Fibroblast of skin of scalp (primary cell): ENCODE results near the gene ARF1.
A peak's percentile ranks its signal among the peaks of the same experiment; 100 is the strongest.

ENCODE experiments used
- DNase-seq: peaks from one replicate; pipeline ENCODE4 v3.0.0-alpha.2; 2013

The ARF1 gene

DNA sequence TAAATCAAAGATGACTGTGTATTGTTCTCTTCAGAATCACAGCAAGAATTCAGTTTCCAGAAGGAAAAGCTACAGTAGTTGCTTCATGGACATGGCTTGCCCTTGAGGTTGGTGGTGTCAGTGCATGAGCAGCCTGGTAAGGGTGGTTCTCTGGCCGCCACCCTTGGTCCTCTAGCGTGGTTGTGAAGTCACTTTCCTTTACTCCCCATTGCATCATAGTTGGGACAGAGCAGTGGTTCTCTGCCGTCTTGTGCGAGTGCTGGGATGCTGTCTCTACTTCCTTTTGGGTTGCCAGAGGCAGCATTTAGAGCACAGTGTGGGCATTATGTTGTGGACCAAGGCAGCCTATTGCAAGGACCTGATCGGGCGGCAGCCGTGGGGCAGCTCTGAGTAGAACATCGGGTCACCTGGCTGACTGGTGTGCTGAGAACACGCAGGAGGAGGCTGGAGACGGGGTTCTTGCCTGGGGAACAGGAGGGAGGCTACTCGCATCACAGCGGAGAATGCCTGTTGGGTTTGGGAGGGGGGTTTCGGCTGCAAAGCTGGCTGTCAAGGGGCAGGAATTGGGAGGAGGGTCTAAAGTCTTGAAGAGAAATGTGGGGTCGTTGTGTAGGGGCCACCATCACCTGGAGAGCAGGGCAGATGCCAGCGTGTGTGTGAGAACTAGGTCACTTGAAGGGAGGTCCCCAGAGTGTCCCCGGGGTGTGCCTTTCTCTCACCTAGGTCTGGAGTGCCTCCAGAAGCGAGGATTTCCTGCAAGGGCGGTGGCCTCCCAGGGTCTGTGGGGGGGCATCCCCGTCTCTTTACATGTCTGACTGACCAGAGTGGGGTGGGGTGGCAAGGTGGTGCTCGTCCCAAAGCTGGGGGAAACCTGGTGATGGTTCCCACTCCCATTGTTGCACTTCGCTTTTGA, 6.3 kb downstream of the ARF1 start:
- no peak for DNase-seq

DNA sequence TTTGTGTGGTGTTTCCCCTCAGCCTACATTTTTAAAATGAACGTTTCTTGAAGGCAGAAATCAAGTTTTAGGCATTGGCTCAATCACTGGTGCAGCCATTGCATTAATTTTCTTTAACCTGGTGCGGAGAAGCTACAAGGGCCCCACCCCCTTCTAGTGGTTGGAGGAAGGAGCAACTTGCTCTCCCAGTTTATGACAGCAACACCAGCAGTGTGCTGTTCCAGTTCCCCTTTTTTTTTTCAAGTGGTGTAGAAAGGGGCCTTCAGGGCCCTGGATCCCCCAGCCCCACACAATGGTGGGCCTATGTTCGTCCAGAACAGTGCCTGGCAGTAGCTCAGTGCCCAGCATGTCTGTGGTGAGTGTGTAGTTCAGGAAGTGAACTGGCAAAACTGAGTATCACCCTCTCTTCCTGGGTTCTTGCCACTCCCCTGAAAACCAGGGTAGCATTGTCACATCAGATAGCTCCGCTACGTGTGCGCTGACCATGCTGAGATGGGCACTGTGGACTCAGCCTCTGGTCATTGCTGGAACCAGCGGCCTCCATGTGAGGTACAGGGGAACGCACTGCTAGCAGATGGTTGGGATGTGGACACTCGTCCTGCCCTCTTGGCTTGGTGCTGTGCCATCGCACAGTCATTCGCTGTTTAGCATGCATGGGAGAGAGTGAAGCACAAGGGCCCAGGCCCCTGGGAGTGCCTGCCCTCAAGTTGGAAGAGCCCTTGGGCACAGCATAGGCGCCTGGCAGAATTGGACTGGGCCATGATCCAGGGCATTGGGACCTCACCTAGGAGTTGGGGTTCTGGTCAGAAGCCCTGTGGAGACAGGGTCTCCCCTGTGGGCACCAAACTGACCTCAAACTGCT, 7.2 kb downstream of the ARF1 start:
- no peak for DNase-seq

DNA sequence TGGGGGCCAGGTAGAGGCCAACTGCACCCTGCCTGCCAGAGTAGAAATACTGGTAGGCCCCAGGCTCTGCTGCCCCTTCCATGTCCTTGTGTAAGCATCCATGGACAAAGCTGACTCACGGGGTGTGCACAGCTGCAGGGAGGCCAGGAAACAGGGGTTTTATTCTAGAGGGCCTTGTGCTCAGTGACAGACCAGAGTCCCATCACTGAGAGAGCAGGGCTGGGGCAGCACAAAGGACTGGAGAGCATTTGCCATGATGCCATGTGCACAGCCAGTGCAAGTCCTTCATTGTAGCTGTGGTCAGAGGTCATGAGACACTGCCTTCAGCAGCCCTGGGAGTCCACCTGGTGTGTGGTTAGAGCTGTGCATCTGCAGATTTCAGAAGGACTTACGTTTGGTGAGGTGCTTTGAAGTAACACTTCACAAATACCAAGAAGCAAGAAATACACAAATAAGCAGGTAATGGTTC, 8.1 kb downstream of the ARF1 start:
- no peak for DNase-seq

DNA sequence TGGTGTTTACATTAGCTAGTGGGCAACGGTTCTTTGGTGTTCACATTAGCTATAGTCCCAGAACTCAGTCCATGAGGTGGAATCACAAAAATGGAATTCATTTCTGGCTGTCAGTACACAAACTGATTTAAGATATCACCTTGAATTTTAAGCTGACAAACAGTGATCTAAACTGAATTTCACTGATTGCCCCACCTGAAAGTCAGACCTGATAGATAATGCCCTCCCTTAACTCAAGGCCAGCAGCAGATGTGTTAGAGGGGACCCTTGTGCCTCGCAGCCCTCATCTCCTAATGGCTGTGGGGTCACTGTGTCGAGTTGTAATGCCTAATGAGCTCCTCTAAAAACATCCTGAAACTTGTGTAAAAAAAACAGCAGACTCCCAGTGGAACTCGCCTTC, 8.6 kb downstream of the ARF1 start:
- DNase-seq: no peak

DNA sequence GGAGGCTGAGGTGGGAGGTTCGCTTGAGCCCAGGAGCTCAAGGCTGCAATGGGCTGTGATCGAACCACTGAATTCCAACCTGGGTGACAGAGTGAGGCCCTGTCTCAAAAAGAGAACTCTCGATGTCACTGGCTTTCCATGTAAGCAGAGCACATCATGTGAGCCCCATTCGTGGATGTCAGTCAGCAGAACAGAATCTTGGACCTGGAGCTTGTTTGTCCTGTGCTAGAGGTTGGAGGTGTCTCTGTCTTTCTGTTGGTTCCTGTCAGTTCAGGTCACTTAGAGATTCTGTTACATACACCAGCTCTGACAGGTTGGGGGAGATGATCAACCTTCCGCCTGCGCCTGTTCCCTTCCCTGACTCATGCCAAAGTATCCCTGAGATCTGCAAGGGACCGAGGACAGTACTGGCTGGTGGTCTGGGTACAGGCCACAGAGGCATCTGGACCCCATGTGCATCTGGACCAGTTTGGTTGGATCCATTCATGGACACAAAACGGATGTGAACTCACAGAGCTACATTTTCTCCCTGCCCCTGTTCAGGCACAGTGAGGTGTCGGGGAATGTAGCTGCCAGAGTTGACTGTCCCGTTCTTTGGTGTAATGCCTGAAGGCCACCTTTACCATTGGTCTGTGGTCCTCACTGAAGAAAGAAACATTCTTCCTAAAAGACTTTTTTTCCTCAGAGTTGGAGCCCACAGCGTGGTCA, 10.0 kb downstream of the ARF1 start:
- no peak for DNase-seq

DNA sequence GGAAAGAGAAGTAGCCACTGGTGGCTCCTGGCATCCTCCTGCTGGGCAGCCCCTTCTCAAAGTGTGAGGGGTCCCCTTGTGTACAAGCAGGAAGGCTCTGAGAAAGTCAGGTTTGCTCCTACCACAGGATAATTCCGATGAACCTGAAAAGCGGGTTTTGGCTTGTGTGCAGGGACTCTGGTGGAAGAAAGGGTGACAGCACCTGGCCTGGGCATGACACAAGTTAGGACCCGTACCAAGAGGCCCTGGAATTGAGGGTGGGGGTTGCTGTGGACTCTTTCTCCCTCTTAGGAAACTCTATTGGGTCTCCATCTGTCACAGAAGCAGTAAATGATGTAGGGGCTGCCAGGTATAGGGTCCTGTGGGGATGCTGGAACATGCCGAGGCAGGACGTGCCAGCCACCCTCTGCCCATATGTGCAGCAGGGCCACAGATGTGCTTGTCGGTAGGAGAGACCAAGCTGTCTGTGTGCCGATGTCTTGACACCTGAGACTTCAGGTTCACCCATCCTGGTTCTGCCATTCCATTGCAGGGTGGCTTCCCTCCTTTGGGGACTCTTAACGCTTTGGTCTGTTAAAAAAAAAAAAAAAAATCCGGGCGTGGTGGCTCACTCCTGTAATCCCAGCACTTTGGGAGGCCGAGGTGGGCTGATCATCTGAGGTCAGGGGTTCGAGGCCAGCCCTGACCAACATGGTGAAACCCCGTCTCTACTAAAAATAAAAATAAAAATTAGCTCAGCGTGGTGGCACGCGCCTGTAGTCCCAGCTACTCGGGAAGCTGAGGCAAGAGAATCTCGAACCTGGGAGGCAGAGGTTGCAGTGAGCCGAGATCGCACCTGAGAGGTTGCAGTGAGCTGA, 10.8 kb downstream of the ARF1 start:
- no peak for DNase-seq

DNA sequence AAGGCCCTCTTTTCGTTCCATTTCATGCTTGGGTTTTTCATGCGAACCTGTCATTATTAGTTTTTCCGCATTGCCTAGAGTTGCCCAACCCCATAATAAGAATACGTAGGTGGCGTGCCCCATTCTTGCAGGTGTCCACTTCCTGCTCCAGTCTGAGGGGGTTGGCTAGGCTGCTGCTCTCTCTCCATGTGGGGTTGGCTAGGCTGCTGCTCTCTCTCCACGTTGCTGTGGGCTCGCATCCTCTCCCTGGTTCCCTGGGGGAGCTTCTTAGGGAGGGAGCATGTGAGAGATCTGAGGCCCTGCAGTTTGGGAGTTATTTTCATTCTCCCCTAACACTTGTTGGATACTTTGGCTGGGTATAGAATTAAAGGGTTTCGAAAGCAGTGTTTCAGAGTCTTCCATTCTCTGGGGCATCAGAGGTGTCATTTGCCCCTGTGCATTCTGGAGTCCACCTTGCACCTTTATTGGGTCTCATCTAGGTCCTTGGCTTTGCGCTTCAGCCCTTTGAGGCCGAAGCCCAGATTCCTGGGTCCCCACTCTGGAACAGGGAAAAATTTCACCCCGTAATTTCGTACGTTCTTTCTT, 12.0 kb downstream of the ARF1 start:
- no peak for DNase-seq

DNA sequence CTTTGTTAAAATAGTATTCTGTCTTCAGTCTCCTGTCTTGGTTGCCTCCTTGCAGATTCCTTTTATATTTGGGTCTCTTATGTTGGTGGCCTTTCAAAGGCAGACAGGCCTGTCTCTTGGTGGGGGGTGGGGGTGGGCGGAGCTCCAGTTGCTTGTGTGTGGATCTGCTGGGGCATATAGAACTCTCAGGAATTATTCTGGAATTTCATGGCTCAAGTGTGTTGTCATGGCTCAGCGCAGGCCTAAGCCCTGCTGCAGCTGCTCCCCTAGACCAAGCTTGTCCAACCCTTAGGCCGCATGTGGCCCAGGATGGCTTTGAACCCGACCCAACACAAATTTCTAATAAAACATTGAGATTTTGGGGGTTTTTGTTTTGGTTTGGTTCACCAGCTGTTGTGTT, 12.7 kb downstream of the ARF1 start:
- DNase-seq: no peak

DNA sequence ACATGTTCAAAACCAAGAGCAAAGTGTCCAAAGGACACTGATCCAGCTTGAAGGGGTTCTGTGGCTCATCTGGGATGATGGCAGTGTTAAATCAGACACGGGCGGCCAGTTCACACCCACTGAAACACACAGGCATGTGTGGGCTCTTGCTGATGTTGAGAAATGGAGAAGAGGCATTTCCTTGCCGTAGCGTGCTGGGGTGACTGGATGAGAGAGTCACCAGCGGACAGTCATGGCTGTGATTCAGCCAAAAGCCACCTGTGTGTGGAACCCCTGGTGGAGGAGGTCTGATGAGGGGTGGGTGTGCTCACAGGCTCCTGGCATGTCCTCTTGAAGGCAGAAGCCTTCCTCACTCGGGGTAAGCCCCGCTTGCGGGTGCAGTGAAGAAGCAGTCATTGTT, 13.4 kb downstream of the ARF1 start:
- no peak for DNase-seq

DNA sequence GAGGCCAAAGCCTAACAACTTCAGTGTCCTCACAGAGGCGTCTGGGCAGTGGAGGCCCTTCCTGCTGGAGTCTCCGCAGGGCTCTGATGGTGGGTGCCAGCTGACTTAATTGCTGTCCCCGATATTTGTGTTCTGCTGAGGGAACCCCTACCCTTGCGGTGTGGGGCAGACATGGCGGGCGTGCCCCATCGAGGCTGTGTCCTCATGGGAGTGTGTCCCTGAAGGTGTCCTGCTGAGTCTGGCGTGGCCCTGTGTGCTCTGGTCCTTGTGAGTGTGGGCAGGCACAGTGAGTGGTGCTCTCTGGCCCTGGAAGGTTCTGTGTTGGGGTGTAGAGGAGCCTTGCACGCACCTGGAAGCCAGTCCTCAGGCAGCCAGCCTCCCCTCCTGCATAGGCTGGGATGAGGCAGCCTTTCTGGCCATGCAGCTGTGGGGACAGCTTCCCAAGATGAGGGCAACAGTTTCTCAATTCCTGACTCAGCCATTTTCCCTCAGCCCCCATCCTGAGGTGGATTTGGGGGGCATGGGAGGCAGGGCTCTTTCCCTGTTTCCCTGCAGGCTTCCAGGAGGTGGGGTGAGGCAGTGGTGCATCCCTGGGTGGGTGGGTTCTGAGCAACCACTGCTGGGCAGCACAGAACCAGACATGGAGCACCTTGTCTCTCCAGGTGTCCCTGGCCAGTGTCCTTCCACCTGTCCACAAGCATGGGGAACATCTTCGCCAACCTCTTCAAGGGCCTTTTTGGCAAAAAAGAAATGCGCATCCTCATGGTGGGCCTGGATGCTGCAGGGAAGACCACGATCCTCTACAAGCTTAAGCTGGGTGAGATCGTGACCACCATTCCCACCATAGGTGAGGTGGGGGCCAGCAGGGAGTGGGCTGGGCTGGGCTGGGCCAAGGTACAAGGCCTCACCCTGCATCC, 14.2 kb downstream of the ARF1 start:
- no peak for DNase-seq

DNA sequence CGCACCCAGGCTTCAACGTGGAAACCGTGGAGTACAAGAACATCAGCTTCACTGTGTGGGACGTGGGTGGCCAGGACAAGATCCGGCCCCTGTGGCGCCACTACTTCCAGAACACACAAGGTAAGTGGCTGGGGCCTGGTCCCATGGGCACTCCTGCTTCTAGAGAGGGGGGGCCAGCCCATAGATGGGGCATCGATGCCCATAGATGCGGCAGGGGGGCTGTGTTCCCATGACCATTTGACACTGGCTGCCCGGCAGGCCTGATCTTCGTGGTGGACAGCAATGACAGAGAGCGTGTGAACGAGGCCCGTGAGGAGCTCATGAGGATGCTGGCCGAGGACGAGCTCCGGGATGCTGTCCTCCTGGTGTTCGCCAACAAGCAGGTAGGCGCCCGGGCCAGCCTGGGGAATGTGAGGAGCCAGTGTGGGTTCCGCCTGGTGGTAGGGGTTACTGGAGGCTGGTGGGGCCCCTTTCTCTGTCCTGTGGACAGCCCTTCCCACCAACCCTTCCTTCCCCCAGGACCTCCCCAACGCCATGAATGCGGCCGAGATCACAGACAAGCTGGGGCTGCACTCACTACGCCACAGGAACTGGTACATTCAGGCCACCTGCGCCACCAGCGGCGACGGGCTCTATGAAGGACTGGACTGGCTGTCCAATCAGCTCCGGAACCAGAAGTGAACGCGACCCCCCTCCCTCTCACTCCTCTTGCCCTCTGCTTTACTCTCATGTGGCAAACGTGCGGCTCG, 15.0 kb downstream of the ARF1 start:
- DNase-seq: no peak

DNA sequence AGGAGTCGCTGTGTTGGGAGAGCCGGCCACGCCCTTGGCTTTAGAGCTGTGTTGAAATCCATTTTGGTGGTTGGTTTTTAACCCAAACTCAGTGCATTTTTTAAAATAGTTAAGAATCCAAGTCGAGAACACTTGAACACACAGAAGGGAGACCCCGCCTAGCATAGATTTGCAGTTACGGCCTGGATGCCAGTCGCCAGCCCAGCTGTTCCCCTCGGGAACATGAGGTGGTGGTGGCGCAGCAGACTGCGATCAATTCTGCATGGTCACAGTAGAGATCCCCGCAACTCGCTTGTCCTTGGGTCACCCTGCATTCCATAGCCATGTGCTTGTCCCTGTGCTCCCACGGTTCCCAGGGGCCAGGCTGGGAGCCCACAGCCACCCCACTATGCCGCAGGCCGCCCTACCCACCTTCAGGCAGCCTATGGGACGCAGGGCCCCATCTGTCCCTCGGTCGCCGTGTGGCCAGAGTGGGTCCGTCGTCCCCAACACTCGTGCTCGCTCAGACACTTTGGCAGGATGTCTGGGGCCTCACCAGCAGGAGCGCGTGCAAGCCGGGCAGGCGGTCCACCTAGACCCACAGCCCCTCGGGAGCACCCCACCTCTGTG, 15.9 kb downstream of the ARF1 start:
- DNase-seq: no peak

DNA sequence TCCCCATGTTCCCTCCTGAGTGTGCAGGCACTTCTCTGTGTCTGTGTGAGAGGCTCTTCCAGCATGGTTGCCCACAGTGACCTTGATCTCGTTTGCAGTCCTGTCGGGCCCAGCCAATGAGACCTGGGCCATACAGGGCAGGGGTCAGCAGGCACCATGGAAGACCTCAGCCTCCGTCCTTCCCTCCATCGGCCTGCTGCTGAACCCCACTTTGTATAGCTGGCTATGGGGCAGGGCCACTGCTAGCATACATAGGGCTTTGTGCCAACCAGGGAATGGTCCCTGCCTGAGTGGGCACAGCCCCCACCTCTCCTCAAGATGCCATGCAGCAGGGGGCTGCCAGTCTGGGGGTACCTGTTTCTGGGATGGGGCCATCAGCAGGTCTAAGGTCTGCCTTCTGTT, 16.8 kb downstream of the ARF1 start:
- DNase-seq: no peak

DNA sequence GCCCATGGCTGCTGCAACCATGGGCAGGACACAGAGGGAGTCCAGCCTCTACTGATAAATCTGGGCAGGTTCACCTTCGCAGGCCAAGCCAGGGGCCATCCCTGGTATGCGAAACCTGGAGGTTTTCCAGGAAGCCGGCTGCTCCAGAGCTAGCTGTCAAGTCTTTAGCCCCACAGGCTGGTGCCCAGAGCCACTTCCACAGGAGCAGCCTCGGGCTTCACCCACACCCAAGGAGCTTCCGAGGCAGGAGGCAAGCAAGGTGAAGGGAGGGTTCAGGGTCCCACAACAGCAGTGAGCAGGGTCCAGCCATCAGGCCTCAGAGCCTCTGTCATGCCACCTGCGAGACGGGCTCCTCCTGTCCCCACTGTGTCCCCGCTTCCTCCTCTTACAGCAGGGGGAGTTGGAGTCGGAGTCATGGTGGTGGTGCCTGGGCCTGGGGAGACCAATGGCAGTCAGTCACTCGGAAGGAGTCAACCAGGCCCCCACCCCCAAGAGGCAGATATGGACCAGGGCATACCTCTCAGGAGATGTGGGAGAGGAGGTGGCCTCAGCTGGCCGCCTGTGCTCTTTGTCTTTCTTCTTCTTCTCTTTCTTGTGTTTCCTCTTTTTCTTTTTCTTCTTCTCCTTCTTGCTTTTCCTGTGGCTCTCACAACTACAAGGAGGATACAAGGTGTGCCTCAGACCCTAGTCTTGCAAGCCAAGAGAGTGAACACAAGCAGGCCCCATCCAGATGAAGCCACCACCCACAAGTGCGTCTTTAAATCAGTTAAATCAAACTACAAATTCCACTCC, 18.5 kb downstream of the ARF1 start:
- DNase-seq: no peak

DNA sequence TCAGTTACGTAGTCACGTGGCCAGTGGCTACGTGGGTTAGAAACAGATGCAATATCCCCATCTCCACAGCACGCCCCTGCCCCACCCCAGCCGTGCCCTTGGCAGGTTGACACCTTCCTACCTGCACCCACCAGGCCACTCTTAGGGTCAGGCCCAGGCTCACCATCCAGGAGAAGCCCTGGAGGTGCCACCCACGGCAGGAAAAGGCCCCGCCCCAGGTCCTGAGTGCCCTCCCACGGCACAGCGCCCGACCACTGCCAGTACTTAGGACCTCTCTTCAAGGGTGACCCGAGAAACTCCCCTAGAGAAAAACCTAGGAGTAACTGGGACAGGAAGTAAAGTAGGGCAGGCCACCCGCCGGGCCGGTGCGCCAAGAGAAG, 19.1 kb downstream of the ARF1 start:
- DNase-seq: no peak

DNA sequence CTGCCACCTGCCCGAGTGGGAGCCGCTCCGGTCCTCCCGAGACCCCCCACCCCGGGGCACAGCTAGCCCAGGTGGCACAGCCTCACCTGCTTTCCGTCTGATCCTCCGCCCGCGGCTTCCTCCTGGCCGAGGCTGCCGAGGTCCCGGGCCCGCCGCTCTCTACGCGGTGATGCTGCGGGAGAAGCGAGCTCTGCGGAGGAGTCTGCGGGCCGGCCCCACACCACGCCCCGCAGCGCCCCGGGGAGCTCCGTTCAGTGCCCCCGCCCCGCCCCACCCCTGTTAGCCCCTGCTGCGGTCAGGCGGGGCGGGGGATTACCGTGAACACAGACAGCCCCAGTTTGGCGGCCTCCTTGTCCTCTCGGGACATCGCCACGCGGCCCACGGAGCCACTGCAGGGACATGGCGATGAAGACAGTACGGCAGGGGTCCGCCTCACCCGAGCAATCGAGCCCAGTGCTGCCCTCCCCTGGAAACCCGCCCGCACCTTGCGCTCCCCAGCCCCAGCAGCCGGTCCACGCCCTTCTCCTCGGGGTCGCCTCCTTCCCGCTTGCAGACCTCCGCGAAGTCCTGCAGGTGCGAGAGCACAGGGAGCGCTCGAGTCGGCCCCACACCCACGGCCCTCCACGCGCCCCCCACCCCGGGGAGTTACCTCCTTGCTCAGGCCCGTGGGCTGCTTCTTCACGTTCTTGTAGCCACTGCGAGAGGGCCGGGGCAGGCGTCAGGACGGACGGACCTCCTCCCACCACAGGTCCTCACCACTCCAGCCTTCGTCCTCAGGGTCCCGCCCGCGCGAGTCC, 19.7 kb downstream of the ARF1 start:
- no peak for DNase-seq

DNA sequence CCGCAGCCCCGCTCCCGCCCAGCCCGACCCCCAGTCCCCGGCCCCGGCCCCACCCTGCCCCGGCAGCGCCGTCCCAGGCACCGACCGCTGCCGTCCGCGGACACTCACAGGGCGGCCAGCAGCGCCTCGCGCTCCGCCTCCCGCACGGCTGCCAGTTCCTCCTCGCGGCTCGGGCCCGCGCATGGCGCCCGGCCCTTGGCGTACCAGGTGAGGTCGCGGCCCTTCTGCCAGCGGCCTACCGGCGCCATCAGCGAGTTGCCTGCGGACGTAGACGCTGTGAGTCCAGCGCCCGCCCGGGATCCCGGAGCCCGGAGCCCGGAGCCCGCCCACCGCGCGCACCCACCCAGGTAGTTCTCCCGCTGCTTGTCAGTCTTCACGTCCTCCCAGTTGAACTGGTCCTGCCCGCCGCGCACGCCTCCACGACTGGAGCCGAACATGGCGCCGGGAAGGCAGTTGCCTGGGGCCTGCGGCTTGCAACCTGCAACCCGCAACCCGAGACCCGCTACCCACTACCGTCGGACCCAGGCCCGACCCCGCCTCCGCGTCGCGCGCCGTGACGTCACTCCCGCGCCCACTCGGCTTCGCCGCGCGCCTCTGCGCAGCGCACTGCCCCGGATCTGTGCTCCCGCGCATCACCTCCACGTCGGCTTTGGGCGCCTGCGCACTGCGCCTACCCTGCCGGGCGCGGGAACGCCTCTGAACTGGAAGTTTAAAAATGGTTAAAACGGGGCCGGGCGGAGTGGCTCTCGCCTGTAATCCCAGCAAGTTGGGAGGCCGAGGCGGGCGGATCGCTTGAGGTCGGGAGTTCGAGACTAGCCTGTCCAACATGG, 20.5 kb downstream of the ARF1 start, which contains the start of gene C1orf35:
Gene C1orf35, minus strand, starts transcription at position 535 of the 830 bp plus-strand sequence. Its CDS starts 98 bp downstream, at position 437.
- DNase-seq: peak; percentile 93
